Subcutaneous adipose tissue (tissue), 4 donors: ENCODE results near the gene MEPCE. TPM values are rescaled to one million over a fixed set of nuclear protein-coding genes. Genes with fewer than 3 reads are reported as not detected.

Experiments
- CTCF ChIP-seq: fragments of 450-650 bp; IDR thresholded peaks from one replicate; pipeline ENCODE4 v1.5.1; 2016; ENCODE audit warnings: low read depth, mild to moderate bottlenecking, control low read depth, antibody characterized with exemption, moderate library complexity
- total RNA-seq, 4 donors: library from RNA; depleted of rRNA; stranded (reverse); fragments of >200 nt; gene quantifications; one replicate each; pipeline ENCODE4 v1.1.0, GENCODE V29; 2016

The MEPCE gene
- total RNA-seq, 4 donors from 2014 or later = 21.2 to 28.6 (median 22.3) TPM

- no peak for TF ChIP-seq CTCF
These were observed 51.8 kb downstream of the MEPCE start for GRCh38 chr7:100481466-100481865.

GRCh38 chr7:100482728-100483089 lies 53.1 kb downstream of the MEPCE start:
- TF ChIP-seq CTCF = no peak

DNA sequence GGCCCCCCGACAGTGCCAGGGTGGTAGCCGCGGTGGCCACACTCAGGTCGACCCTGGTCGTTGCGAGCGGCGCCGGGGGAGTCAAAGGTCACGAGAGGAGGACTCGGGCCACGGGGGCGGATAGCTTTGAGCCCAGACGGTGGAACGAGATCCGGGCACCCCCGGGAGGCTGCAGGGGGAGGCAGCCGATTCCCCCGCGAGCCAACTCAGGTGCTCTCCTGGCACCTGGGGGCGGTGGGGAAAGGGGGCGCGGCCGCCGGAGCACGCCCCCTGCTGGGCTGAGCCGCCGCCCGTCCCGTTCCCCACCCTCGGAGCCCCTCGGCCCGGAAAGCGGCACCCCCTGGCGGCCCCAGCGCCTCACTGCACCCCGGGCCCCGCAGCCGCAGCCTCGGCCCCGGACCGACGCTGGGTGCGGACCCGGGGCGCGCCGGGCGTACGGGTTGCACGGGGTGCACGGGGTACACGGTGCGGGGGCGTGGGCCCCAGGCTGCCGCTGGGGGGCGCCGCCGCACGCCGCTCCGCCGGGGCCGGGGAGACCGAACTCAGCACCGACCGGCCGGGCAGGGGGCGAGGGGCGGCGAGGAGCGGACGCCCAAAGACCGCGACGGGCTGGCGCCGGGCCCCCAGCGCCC lies 53.6 kb downstream of the MEPCE start:
- TF ChIP-seq CTCF = no peak

Other genes with a start within 250 kb of the MEPCE start
- gene PVRIG, start 209.9 kb upstream of the MEPCE start, total RNA-seq = under 1 TPM in 3 of 4 donors, not detected in 1; 0.34 to 0.66 (median 0.49) TPM
- not detected for gene SPDYE3, start 122.1 kb upstream of the MEPCE start, total RNA-seq
- 100 to 1,000 TPM in 1 of 4 donors, 10 to 100 TPM in 3; 21.8 to 154 (median 34.0) TPM for gene PILRB, start 71.7 kb upstream of the MEPCE start, total RNA-seq
- gene PILRA, start 56.3 kb upstream of the MEPCE start, total RNA-seq = 10 to 100 TPM in 2 of 4 donors, 1 to 10 TPM in 2; 8.0 to 44.2 (median 9.9) TPM
- 10 to 100 TPM in 1 of 4 donors, 1 to 10 TPM in 3; 6.0 to 11.1 (median 8.0) TPM for gene ZCWPW1, start 1.1 kb upstream of the MEPCE start, total RNA-seq
- 10 to 100 TPM; 11.1 to 26.4 (median 18.4) TPM for gene PPP1R35, start 6.7 kb downstream of the MEPCE start, total RNA-seq
- under 1 TPM in 1 of 4 donors, not detected in 3; 0.68 TPM for gene SPACDR, start 34.4 kb downstream of the MEPCE start, total RNA-seq
- 10 to 100 TPM; 17.0 to 35.6 (median 19.1) TPM for gene TSC22D4, start 49.4 kb downstream of the MEPCE start, total RNA-seq
- gene NYAP1, start 54.1 kb downstream of the MEPCE start, total RNA-seq = under 1 TPM in 2 of 4 donors, not detected in 2; 0.17 to 0.22 TPM
- 10 to 100 TPM in 2 of 4 donors, 1 to 10 TPM in 2; 3.4 to 24.3 (median 7.1) TPM for gene AGFG2, start 109.4 kb downstream of the MEPCE start, total RNA-seq
- under 1 TPM in 1 of 4 donors, not detected in 3; 0.66 TPM for gene SAP25, start 144.1 kb downstream of the MEPCE start, total RNA-seq
- gene LRCH4, start 156.3 kb downstream of the MEPCE start, total RNA-seq = 10 to 100 TPM; 28.0 to 73.6 (median 51.3) TPM
- under 1 TPM in 2 of 4 donors, not detected in 2; 0.34 to 0.44 TPM for gene FBXO24, start 156.5 kb downstream of the MEPCE start, total RNA-seq
- gene PCOLCE, start 172.5 kb downstream of the MEPCE start, total RNA-seq = 10 to 100 TPM; 10.3 to 58.6 (median 27.8) TPM
- 10 to 100 TPM in 2 of 4 donors, 1 to 10 TPM in 2; 4.8 to 15.3 (median 11.7) TPM for gene MOSPD3, start 182.7 kb downstream of the MEPCE start, total RNA-seq
- gene TFR2, start 211.7 kb downstream of the MEPCE start, total RNA-seq = under 1 TPM in 3 of 4 donors, not detected in 1; 0.49 to 0.94 (median 0.88) TPM
- gene ACTL6B, start 226.6 kb downstream of the MEPCE start, total RNA-seq = not detected
- gene GNB2, start 243.9 kb downstream of the MEPCE start, total RNA-seq = 100 to 1,000 TPM; 148 to 232 (median 186) TPM